GM19099 (cell line): ENCODE measurements around the gene HSPA6.

Experiments used
- POLR2A ChIP-seq: IDR thresholded peaks from 3 replicates; pipeline ENCODE4 v1.6.1; 2011; ENCODE audit warnings: low read depth; ENCODE audit not compliant: insufficient read length; ENCODE audit errors: extremely low read depth

The HSPA6 gene

GRCh38 chr1:161499099-161500039 lies 25.0 kb upstream of the HSPA6 start:
- TF ChIP-seq POLR2A, result no peak

- no peak for TF ChIP-seq POLR2A
These were observed 23.1 kb upstream of the HSPA6 start for GRCh38 chr1:161501234-161501633.

GRCh38 chr1:161502181-161502580 lies 22.2 kb upstream of the HSPA6 start:
- no peak for TF ChIP-seq POLR2A

- TF ChIP-seq POLR2A, result no peak
These were observed 21.5 kb upstream of the HSPA6 start for GRCh38 chr1:161502641-161503393.

- no peak for TF ChIP-seq POLR2A
These were observed 21.0 kb upstream of the HSPA6 start for GRCh38 chr1:161503394-161503748.

- no peak for TF ChIP-seq POLR2A
These were observed 18.7 kb upstream of the HSPA6 start for GRCh38 chr1:161505686-161506085.

GRCh38 chr1:161506336-161507223 lies 17.8 kb upstream of the HSPA6 start:
- no peak for TF ChIP-seq POLR2A

DNA sequence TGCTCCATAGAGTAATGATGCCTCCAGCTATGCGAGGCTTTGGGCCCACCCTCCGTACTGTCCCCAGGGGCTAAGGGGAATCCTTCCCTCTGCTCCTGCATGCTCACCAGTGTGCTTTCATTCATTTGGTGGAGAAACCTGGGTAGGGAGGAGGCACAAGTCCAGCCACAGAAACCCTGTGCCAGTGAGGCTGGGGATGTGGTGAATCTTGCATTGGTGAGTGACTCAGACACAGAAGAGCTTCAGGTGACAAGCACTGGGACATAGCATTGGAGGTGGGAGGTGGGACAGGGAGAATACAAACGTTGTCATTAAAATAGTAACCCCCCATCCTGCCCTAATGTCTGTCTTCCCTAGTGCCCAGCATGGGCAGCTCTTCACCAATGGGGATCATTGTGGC lies 13.9 kb upstream of the HSPA6 start:
- TF ChIP-seq POLR2A, result no peak

DNA sequence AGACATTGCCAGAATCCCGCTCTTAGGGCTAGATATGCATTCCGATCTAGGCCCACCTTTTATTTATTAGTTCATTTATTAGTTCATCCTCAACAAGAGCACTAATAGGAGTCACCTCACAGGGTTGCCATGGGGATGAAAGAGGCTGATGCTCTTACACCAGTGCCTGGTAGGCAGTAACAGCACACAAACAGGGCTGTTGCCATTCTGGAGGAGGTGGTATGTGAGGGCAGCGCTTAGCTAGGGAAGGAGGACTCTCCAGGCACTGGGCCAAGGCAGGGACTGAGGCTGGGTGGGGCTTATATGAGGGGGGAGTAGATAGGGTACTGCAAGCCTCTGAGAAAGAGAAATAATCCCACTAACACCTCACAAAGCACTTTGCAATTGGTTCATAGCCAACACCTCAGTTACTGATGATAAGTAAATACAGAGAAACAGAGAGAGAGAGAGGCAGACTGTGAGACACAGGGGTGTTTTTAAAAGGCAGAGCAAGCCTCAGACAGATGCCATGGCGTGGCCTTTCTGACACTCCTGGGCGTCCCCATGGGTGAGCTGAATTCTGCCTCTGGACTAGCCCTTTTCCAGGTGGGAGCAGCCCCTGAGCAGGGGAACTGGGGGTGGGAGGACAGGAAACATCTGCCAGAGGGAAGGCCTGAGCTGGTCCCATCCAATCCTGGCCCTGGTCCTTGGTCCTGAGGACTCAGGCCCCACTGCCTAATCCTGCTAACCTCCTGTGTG lies 13.2 kb upstream of the HSPA6 start:
- no peak for TF ChIP-seq POLR2A

DNA sequence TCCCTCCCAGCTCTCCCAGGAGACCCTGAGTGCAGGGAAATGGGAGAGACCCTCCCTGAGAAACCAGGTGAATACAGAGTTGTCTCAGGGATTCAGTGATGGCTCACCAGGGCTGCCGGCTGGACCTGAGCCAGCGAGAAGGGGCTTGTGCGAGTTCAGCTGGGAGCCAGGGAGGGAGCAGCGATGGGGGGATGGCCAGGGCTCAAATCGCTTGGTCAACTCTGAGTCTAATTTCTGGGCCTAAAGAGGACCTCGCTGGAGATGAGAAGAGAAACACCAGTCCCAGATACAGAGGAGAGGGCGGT lies 12.6 kb upstream of the HSPA6 start:
- no peak for TF ChIP-seq POLR2A

DNA sequence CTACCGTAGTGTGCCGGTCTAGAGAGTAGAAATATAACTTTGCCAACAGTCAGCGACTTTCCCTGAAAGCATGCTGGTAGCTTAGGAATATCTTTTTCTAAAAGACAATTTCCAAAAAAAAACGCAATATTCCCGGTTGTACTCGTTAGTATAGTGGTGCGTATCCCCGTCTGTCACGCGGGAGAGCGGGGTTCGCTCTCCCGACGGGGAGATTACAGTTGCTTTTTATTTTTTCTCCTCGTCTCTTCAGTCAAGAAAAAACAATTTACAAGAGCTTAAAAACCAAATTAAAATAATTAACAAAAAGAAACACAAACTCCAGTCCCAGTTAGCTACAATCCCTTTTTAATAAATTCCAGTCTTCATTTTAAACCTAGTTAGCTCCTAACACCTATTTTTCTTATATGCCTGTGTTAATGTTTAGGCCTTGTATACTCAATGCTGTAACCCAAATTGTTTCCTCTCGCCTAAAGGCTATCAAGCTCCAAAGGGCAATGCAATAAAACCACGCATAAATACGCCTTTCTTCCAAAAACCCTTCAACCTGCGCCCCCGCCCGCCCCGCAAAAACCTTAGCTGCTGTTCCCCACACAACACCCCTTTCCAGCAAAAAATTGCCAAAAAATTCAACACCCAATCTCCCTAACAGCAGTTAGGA lies 7.8 kb downstream of the HSPA6 start:
- no peak for TF ChIP-seq POLR2A

DNA sequence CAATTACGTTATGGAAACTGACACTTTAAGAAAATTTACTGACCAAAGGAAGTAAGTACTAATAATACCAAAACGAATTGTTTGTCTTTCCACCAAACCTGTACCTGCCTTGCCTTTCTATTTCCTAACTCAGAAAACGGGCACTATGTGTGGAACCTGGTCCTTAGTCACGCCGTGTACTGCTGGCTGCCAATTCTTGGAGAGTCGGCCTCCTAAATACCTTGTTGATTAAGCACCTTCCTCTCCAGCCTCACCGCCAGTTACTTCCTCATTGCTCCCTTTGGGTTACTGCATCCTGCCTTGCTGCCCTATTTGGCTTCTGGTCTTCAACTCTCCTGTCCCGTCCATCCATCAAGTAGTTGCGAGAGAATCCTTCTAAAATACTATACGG lies 16.2 kb downstream of the HSPA6 start:
- TF ChIP-seq POLR2A, result peak; percentile 3

- TF ChIP-seq POLR2A, result no peak
These were observed 25.3 kb downstream of the HSPA6 start, which contains the start of gene FCGR3A for GRCh38 chr1:161549652-161550051. FCGR3A (minus strand) TSS chr1:161549818; CDS start chr1:161549736, 82 bp downstream.
